Measurements from ENCODE around the gene C1QTNF12. TPM values are rescaled to one million over a fixed set of nuclear protein-coding genes. Genes with fewer than 3 reads are reported as not detected.

Gene C1QTNF12
- total RNA-seq, 1 experiment from 2014 or later, result 2.0 TPM

GRCh38 chr1:1255078-1255477 is 8.6 kb upstream of the C1QTNF12 start:
- intact Hi-C loops (cut with micrococcal nuclease; ENCODE audit: unreplicated experiment), result no loop called here

GRCh38 chr1:1254667-1254998 is 8.1 kb upstream of the C1QTNF12 start:
- Mint-ChIP-seq H3K9me3 (ENCODE audit: low read depth, unreplicated experiment) (no peaks in the 10 kb centered on the region), H3K4me1 (ENCODE audit: low read depth, unreplicated experiment) (no peaks in the 10 kb centered on the region), H3K27ac (ENCODE audit: unreplicated experiment) (no peak overlapping the region), H3K4me3 (ENCODE audit: low read depth, unreplicated experiment) (no peak overlapping the region), H3K27me3 (ENCODE audit: unreplicated experiment) (no peaks in the 10 kb centered on the region), H3K36me3 (ENCODE audit: insufficient read depth, unreplicated experiment) (peaks cover 45% of the 10 kb centered on the region)
- BruUV-seq (replicated peaks), result no TSS peak
- no peak for DNase-seq
- CTCF ChIA-PET, result no interaction called here
- TF ChIP-seq, protein P1, sequence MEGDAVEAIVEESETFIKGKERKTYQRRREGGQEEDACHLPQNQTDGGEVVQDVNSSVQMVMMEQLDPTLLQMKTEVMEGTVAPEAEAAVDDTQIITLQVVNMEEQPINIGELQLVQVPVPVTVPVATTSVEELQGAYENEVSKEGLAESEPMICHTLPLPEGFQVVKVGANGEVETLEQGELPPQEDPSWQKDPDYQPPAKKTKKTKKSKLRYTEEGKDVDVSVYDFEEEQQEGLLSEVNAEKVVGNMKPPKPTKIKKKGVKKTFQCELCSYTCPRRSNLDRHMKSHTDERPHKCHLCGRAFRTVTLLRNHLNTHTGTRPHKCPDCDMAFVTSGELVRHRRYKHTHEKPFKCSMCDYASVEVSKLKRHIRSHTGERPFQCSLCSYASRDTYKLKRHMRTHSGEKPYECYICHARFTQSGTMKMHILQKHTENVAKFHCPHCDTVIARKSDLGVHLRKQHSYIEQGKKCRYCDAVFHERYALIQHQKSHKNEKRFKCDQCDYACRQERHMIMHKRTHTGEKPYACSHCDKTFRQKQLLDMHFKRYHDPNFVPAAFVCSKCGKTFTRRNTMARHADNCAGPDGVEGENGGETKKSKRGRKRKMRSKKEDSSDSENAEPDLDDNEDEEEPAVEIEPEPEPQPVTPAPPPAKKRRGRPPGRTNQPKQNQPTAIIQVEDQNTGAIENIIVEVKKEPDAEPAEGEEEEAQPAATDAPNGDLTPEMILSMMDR (IDR thresholded peaks at IDR 0.05; ENCODE audit: unreplicated experiment), result no peak
- intact Hi-C loops (cut with micrococcal nuclease; ENCODE audit: unreplicated experiment), result no loop called here

More at GRCh38 chr1:1255078-1255477, 8.6 kb upstream of the C1QTNF12 start:
- Mint-ChIP-seq H3K27ac (ENCODE audit: unreplicated experiment) (no peak overlapping the region), H3K27me3 (ENCODE audit: unreplicated experiment) (no peaks in the 10 kb centered on the region), H3K36me3 (ENCODE audit: insufficient read depth, unreplicated experiment) (peaks cover 48% of the 10 kb centered on the region), H3K9me3 (ENCODE audit: low read depth, unreplicated experiment) (no peaks in the 10 kb centered on the region), H3K4me1 (ENCODE audit: low read depth, unreplicated experiment) (no peaks in the 10 kb centered on the region), H3K4me3 (ENCODE audit: low read depth, unreplicated experiment) (no peak overlapping the region)
- no peak for DNase-seq
- TF ChIP-seq, protein P1 (IDR thresholded peaks at IDR 0.05; ENCODE audit: unreplicated experiment), result no peak
- CTCF ChIA-PET, result no interaction called here
- BruUV-seq (replicated peaks), result no TSS peak

GRCh38 chr1:1253972-1254666 is 7.6 kb upstream of the C1QTNF12 start:
- no peaks in the 10 kb centered on the region for H3K27me3 Mint-ChIP-seq (ENCODE audit: unreplicated experiment)
- H3K9me3 Mint-ChIP-seq (ENCODE audit: low read depth, unreplicated experiment), result no peaks in the 10 kb centered on the region
- peaks cover 43% of the 10 kb centered on the region for H3K36me3 Mint-ChIP-seq (ENCODE audit: insufficient read depth, unreplicated experiment)
- H3K4me3 Mint-ChIP-seq (ENCODE audit: low read depth, unreplicated experiment), result no peak overlapping the region
- TF ChIP-seq, protein P1 (IDR thresholded peaks at IDR 0.05; ENCODE audit: unreplicated experiment), result no peak
- CTCF ChIA-PET, result no interaction called here
- DNase-seq, result no peak
- no TSS peak for BruUV-seq (replicated peaks)
- intact Hi-C loops (cut with micrococcal nuclease; ENCODE audit: unreplicated experiment), result no loop called here
- H3K4me1 Mint-ChIP-seq (ENCODE audit: low read depth, unreplicated experiment), result no peaks in the 10 kb centered on the region
- H3K27ac Mint-ChIP-seq (ENCODE audit: unreplicated experiment), result no peak overlapping the region

GRCh38 chr1:1253314-1253713 is 6.8 kb upstream of the C1QTNF12 start:
- H3K27me3 Mint-ChIP-seq (ENCODE audit: unreplicated experiment), result no peaks in the 10 kb centered on the region
- H3K9me3 Mint-ChIP-seq (ENCODE audit: low read depth, unreplicated experiment), result no peaks in the 10 kb centered on the region
- intact Hi-C loops (cut with micrococcal nuclease; ENCODE audit: unreplicated experiment), result no loop called here
- TF ChIP-seq, protein P1 (IDR thresholded peaks at IDR 0.05; ENCODE audit: unreplicated experiment), result no peak
- H3K4me1 Mint-ChIP-seq (ENCODE audit: low read depth, unreplicated experiment), result no peaks in the 10 kb centered on the region
- CTCF ChIA-PET, result no interaction called here
- no TSS peak for BruUV-seq (replicated peaks)
- peaks cover 43% of the 10 kb centered on the region for H3K36me3 Mint-ChIP-seq (ENCODE audit: insufficient read depth, unreplicated experiment)
- no peak overlapping the region for H3K4me3 Mint-ChIP-seq (ENCODE audit: low read depth, unreplicated experiment)
- no peak for DNase-seq
- no peak overlapping the region for H3K27ac Mint-ChIP-seq (ENCODE audit: unreplicated experiment)

Measured in Calu3 (cell line).